ENCODE data around the gene MMP25. TPM values are rescaled to one million over a fixed set of nuclear protein-coding genes. Genes with fewer than 3 reads are reported as not detected.

Gene MMP25
- total and polyA plus RNA-seq, 9 of the 15 experiments (the other 6 are each of a cell fraction or from before 2014, with no cell fraction given) = 0.03 to 0.04 TPM; not detected in 7

GRCh38 chr16:3027983-3028715, 18.2 kb upstream of the MMP25 start (continued):
- TF ChIP-seq GTF3C2 (IDR thresholded peaks at IDR 0.05; ENCODE audit: borderline replicate concordance, extremely low read depth, insufficient read length) (no peak), ZNF280A (IDR thresholded peaks at IDR 0.05; ENCODE audit: low read depth, partially characterized antibody) (no peak), VEZF1 (CRISPR knock-in tag; IDR thresholded peaks at IDR 0.05) (peak; percentile 71), ZNF655 (CRISPR knock-in tag; IDR thresholded peaks at IDR 0.05) (no peak), JUN (IDR thresholded peaks at IDR 0.05; ENCODE audit: borderline replicate concordance, low read depth, low read length) (no peak), JUN (CRISPR knock-in tag; IDR thresholded peaks at IDR 0.05; ENCODE audit: borderline replicate concordance) (no peak), ZNF140 (CRISPR knock-in tag; IDR thresholded peaks at IDR 0.05) (no peak), GTF2B (IDR thresholded peaks at IDR 0.05; ENCODE audit: extremely low read depth, insufficient read length) (no peak), NCOA4 (IDR thresholded peaks at IDR 0.05; ENCODE audit: partially characterized antibody) (no peak), ZNF197 (CRISPR knock-in tag; IDR thresholded peaks at IDR 0.05; ENCODE audit: low read depth) (no peak), ADNP (tag; IDR thresholded peaks at IDR 0.05) (no peak), IRF2 (CRISPR knock-in tag; IDR thresholded peaks at IDR 0.05) (no peak), ZFP1 (CRISPR knock-in tag; IDR thresholded peaks at IDR 0.05) (no peak), EWSR1 (IDR thresholded peaks at IDR 0.05; ENCODE audit: borderline replicate concordance, low read depth, partially characterized antibody) (no peak), RBM14 (IDR thresholded peaks at IDR 0.05; ENCODE audit: borderline replicate concordance, insufficient read depth, low read depth, low read length) (no peak)

Data from K562 (cell line).